Right renal pelvis (tissue), 4 donors: ENCODE results near the gene HK2. TPM values are rescaled to one million over a fixed set of nuclear protein-coding genes. Genes with fewer than 3 reads are reported as not detected.
"Not testable (repeated sequence)": the region's sequence is repeated elsewhere in the genome, so short reads cannot be mapped to it uniquely, and the experiment has no call there.

Source experiments
- DNase-seq, 4 donors: peaks; one replicate each; pipeline ENCODE4 v3.0.0-alpha.2; 2013; ENCODE audit warnings: low read depth in 4 of 4, low spot score in 3 of 4, missing footprints in 1 of 4
- polyA plus RNA-seq, 4 donors: library from polyadenylated mRNA; unstranded; fragments of 120-200 nt; gene quantifications; one replicate each; pipeline ENCODE4 v1.2.1, GENCODE V29; 2013; ENCODE audit not compliant: insufficient read length in 4 of 4

HK2 gene
- polyA plus RNA-seq, 4 donors = 10.3 to 13.6 (median 11.6) TPM

GRCh38 chr2:74892609-74893008 is 58.7 kb downstream of the HK2 start:
- no peak for DNase-seq

DNA sequence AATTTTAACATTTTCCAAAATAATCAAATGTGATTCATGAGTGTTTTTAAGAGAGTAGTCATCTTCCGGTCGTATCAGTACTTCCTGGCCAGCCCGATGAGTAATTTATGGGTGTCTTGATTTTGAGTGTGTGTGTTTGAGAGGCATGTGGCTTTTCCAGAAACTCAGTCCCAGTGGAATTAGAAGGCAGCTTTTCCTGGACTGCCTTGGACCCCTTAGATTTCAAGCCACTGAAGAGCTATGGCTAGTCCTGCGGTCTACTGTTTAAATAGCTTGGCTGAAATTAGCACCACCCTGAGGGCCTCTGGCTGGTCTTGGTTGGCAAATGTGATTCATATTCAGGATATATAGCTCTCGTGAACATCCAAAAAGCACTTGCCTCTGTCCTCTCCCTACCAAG is 59.4 kb downstream of the HK2 start:
- DNase-seq = no peak

- no peak for DNase-seq
Measured at GRCh38 chr2:74894272-74894981, 60.5 kb downstream of the HK2 start.

- DNase-seq = no peak
Measured at GRCh38 chr2:74895001-74895400, 61.1 kb downstream of the HK2 start.

GRCh38 chr2:74896232-74896631 is 62.3 kb downstream of the HK2 start:
- no peak for DNase-seq

- not testable (repeated sequence) for DNase-seq
Measured at GRCh38 chr2:74900225-74900624, 66.3 kb downstream of the HK2 start.

DNA sequence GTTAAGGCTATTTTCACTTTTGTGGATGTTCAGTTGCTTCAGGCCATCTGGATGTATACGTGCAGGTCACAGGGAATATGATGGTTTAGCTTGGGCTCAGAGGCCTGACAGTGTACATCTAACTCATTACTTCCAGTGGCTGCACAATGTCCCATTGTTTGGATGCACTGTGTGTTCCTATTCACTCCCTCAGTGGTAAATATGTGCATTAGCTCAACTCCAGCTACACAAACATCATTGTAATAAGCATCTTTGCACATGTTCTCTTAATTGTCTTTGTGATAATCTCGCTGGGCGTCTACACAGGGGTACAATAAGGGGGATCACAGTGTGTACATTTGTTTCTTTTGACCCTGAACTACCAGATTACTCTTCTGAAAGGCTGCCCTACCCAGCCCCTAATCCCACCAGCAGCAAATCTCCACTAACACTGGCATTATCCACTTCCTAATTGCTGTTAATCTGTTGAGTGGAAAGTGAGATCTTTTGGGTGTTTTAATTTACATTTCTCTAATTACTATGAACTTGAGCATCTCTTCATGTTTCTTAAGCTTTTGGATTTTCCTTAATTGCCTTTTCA is 68.4 kb downstream of the HK2 start:
- DNase-seq = no peak

DNA sequence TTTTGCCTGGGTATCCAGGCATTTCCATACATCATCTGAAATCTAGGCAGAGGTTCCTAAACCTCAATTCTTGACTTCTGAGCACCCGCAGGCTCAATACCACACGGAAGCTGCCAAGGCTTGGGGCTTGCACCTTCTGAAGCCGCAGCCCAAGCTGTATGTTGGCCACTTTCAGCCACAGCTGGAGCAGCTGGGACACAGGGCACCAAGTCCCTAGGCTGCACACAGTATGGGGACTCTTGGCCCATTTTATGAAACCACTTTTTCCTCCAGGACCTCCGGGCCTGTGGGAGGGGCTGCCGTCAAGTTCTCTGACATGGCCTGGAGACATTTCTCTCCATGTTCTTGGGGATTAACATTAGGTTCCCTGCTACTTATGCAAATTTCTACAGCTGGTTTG is 72.5 kb downstream of the HK2 start:
- no peak for DNase-seq

- DNase-seq = not testable (repeated sequence)
Measured at GRCh38 chr2:74907560-74907959, 73.6 kb downstream of the HK2 start.

DNA sequence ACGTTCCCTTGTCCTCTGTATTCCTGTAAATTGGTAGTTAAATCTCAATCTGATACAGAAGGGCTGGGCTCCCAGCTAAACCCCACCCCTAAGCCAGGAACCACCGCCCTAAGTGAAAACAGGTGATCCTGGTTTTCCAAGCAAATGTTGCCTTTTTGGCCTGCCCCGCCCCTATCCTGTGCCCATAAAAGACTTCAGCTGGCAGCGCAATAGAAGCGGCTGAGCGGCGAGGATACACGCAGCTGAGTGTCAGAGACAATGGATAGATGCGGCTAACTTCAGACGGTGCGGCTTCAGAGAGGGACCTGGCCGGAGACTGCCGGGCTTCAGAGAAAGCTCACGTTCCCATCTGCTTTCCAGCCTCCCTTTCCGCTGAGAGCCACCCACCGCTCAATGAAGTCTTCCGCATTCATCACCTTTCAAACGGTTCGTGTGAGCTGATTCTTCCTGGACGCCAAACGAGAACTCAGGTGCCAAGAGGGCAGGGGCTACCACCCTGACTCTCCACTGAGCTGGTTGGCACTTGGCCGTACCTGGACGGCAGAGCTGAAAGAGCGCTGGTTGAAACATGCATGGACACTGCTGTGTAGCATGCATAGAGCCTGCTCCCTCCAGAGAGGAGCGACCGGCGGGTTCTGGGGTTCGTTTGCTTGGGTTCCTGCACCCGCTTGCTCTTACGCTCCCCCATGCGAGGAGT is 75.0 kb downstream of the HK2 start:
- no peak for DNase-seq

DNA sequence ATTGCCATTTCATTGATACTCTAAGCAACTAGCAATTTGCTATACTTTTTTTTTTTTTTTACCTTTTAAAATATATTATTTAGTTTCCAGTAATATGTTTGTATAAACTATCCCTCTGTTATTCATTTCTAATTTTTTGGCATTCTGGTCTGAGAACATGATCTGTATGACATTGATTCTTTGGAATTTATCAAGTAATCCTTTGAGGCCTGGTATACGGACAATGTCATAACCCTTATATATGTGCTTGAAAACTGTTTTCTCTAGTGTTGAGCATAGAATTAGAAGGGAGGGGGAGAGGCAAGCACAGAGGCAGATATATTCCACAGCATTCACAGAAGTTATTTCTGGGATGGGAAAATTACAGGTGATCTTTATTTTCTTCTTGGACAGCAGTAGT is 76.3 kb downstream of the HK2 start:
- no peak for DNase-seq

- DNase-seq = no peak
Measured at GRCh38 chr2:74911061-74911460, 77.1 kb downstream of the HK2 start.

GRCh38 chr2:74915743-74916142 is 81.8 kb downstream of the HK2 start:
- no peak for DNase-seq

DNA sequence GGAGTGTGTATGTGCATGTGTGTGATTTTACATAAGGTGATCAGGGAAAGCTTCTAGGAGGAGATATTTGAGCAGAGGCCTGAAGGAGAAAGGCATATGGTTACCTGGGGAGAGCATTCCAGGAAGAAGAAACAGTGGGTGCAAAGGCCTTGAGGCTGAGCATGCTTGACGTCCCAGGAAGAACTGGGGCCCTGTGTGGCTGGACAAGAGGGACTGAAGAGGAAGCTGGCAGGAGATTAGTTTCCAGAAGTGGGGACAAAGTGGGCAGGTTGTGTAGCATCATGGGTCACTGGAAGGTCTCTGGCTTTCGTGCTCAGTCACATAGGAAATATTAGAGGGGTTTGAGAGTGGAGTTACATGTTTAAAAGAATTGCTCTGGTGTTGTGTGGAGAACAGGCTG is 82.5 kb downstream of the HK2 start:
- no peak for DNase-seq

GRCh38 chr2:74917702-74918619 is 84.0 kb downstream of the HK2 start:
- no peak for DNase-seq

DNA sequence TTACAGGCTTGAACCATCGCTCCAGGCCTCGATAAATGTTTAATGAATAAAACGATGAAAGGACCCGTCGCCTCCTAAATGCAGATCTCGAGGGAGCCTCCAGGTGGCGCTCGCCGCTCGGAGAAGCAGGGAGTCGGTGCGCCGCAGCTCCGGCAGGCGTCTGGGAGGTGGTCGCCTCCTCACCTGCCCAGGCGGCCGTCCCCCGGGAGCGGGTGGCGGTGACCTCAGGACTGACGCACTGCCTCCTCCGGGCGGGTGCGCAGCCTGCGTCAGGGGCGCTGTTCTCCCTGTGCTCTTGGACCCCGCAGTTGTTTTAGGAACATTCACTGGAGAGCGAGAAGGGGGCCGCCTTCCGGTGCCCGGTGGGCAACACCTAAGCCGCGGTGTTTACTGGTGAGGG is 85.9 kb downstream of the HK2 start:
- DNase-seq = peak; percentile 23 to 48 (median 43)

DNA sequence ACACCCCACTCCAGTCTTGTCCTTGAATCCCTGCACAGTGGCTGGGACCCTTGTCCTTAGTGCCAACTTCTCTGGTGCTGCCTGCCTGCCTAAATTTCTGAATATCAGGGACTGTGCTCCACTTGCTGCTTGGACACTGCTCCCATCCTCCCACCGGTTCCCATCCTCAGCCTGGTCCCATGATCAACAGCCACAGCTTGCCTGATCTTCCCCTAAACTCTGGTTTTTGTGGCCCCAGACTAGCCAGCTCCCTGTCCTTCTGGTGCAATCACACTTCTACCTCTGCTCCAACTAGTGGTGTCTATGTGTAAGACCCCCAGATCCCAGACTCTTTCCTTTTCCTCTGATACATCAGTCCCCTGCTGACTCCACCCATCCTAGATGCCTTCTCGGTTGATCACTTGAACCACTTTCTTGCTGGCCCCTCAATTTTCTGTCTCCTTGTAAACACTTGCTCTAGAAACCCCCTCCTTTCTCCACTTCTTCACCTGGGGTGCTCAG is 87.4 kb downstream of the HK2 start:
- DNase-seq = no peak

DNA sequence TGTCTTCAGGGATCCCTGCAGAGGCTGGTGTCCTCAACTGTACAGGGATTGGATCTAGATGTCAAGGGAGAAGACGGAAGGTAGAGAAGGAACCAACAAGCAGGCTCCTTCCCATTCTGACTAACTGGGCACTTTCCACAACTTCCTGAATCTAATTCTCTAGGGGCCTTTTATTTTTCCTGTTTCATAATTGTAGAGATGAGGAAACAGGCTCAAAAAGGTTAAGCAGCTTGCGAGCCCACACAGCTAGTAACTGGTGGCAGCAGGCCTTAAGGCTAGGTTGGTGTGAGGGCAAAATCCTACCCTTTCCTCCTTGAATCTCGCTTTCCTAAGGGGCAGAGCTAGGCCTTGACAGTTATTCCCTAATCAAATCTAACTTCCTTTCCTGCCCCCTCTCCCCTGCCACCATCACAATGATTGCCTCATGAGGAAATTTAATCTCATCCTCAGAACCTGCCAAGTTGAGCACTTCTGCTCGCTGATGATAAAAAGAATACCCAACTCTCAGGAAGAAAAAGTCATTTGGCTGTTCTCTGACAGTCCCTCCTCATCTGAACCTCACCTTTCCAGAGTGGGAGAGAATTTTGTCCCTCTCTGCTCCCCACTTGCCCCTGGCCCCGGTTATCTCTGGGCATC is 88.8 kb downstream of the HK2 start:
- DNase-seq = no peak

GRCh38 chr2:74924463-74925265 is 90.7 kb downstream of the HK2 start:
- DNase-seq = no peak
